ENCODE data around the gene KIAA1671.
A peak's percentile ranks its signal among the peaks of the same experiment; 100 is the strongest.
"Not testable (repeated sequence)": the region's sequence is repeated elsewhere in the genome, so short reads cannot be mapped to it uniquely, and the experiment has no call there.

Gene KIAA1671

DNA sequence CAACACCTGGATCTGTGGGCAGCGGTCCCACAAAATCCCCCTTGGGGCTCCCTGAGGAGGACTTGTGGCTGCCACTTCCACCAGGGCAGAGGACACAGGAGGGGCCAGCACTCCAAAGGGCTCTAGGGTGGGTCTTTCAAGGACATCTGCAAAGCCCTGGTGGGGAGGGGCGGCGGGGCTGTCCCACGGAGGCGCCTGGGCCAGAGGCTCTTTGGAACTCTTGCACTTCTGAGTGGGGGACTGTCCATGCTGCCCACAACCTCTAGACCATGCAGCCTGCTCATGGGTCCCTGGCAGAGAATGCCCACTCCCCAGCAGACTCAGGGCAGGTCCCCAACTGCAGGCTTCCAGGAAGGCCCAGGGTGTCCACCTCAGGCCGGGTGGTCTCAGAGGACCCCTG, 225.8 kb downstream of the KIAA1671 start:
- not testable (repeated sequence) for H3K4ac ChIP-seq (ENCODE audit: low read depth, low read length); H2BK5ac ChIP-seq (ENCODE audit: low read length); H4K8ac ChIP-seq (ENCODE audit: low read depth, low read length); H3K56ac ChIP-seq (ENCODE audit: low read length); H3K4me1 ChIP-seq (ENCODE audit: control insufficient read depth, low read depth, low read length); H4K5ac ChIP-seq (ENCODE audit: low read length); H3K36me3 ChIP-seq (ENCODE audit: control insufficient read depth, insufficient read depth, low read length); H3K27me3 ChIP-seq (ENCODE audit: insufficient read depth, low read length, poor library complexity); H3K27ac ChIP-seq (ENCODE audit: low read depth, low read length); H2BK120ac ChIP-seq (ENCODE audit: low read depth, low read length); H2BK15ac ChIP-seq (replicated peaks; ENCODE audit: low read depth); H3K4me2 ChIP-seq (ENCODE audit: low read length); H3K79me1 ChIP-seq (ENCODE audit: low read length); DNase-seq; H3K4me3 ChIP-seq (ENCODE audit: low read length); H3K79me2 ChIP-seq (ENCODE audit: control insufficient read depth, insufficient read depth, low read length); H3K18ac ChIP-seq (ENCODE audit: low read length); H3K23ac ChIP-seq (ENCODE audit: low read length); H3K9ac ChIP-seq (ENCODE audit: low read length); H2AK5ac ChIP-seq (ENCODE audit: low read length)
- no CpG with 5 or more reads among the region's 6 CpGs for WGBS (ENCODE audit: extremely low coverage, insufficient coverage, low lambda C conversion rate)

DNA sequence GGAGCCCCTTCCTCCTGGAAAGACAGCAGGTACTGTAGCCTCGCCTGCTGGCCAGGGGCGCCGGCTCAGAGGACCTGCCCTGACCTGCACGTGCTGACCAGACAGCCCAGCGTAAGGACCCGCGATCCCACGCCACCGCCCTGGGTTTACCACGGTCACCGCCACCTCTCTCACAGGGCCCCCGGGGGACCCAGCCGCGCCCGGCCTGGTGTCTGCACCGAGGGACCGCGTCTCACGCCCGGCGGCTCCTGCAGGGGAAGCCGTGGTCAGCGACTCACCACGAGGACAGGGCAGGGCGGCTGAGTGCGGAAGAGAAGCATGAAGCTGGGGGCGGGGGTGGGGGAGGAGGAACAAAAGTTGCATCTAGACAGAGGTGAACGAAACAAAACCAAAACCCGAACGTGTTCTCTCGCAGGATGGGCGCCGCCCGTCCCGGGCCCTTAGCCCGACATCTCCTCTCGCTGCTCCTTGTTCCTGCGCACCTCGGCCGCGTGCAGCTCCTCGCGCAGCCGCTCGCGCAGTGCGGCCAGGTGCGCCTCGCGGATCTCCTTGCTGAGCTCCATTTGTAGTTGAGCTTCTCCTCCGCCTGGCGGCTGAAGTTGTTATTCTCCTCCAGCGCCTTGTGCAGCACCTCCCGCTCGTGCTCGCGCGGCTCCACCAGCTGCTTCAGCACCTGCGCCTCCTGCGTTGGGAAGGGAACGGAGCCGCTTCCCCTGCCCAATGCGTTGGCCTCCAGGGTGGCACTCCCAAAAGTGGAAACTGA, 226.5 kb downstream of the KIAA1671 start:
- H3K4ac ChIP-seq (ENCODE audit: low read depth, low read length), result not testable (repeated sequence)

DNA sequence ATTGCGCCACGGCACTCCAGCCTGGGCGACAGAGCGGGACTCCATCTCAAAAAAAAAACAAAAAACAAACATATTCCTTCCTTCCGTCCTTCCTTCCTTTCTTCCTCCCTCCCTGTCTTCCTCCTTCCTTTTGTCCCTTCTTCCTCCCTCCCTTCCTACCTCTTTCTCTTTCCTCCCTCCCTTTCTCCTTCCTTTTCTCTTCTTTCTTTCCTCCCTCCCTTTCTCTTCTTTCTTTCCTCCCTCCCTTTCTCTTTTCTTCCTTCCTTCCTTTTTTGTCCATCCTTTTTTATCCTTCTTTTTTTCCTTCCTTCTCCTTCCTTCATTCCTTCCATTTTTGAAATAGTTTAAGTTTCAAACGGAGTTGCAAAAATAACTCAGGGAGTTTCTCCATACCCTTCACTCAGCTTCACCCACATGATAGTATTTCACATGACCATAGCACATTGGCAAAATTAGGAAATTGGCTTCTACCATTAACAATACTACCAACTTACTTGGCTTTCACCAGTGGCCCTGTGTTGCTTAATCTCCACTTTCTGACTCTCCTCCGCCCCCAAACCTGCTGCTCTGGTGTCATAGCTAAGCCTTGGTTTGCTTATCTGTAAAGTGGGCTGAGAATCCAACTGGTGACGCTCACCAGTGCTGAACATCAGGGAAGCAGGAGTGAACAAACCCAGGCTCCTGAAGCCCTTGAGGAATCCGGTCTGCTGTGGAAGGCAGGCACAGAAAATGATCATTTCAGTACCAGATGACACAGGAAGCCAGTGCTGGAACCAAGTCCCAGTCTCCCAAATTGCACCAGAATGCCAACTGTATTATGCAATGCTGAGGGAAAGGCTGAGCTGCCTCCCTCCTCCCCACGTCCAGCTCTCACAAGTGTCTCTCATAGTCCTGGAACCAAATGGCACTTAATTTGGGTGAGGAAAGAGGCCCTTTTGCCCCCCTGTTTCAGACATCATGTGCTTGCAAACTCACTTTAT, 229.9 kb downstream of the KIAA1671 start:
- Histone ChIP-seq H3K79me1 (ENCODE audit: low read length) (no peaks in the 10 kb centered on the region), H2BK15ac (replicated peaks; ENCODE audit: low read depth) (no peak overlapping the region), H3K79me2 (ENCODE audit: control insufficient read depth, insufficient read depth, low read length) (no peaks in the 10 kb centered on the region), H3K23ac (ENCODE audit: low read length) (no peak overlapping the region), H3K4ac (ENCODE audit: low read depth, low read length) (no peak overlapping the region), H3K27me3 (ENCODE audit: insufficient read depth, low read length, poor library complexity) (no peaks in the 10 kb centered on the region), H3K27ac (ENCODE audit: low read depth, low read length) (no peak overlapping the region), H3K9ac (ENCODE audit: low read length) (no peak overlapping the region), H2BK5ac (ENCODE audit: low read length) (no peak overlapping the region), H3K36me3 (ENCODE audit: control insufficient read depth, insufficient read depth, low read length) (peaks cover 4% of the 10 kb centered on the region), H2AK5ac (ENCODE audit: low read length) (no peak overlapping the region), H3K4me1 (ENCODE audit: control insufficient read depth, low read depth, low read length) (no peaks in the 10 kb centered on the region), H4K8ac (ENCODE audit: low read depth, low read length) (no peak overlapping the region), H3K4me2 (ENCODE audit: low read length) (no peak overlapping the region), H4K5ac (ENCODE audit: low read length) (no peak overlapping the region), H3K4me3 (ENCODE audit: low read length) (no peak overlapping the region), H3K18ac (ENCODE audit: low read length) (no peak overlapping the region), H2BK120ac (ENCODE audit: low read depth, low read length) (no peak overlapping the region), H3K56ac (ENCODE audit: low read length) (no peak overlapping the region)
- no peak for DNase-seq
- no CpG with 5 or more reads among the region's 10 CpGs for WGBS (ENCODE audit: extremely low coverage, insufficient coverage, low lambda C conversion rate)

More for the DNA sequence above, 226.5 kb downstream of the KIAA1671 start:
- H3K79me2 ChIP-seq (ENCODE audit: control insufficient read depth, insufficient read depth, low read length); H3K27me3 ChIP-seq (ENCODE audit: insufficient read depth, low read length, poor library complexity); H3K23ac ChIP-seq (ENCODE audit: low read length); H2BK5ac ChIP-seq (ENCODE audit: low read length); H3K4me2 ChIP-seq (ENCODE audit: low read length); H3K9ac ChIP-seq (ENCODE audit: low read length); H2BK15ac ChIP-seq (replicated peaks; ENCODE audit: low read depth); H4K8ac ChIP-seq (ENCODE audit: low read depth, low read length); H3K27ac ChIP-seq (ENCODE audit: low read depth, low read length); H2AK5ac ChIP-seq (ENCODE audit: low read length); H3K56ac ChIP-seq (ENCODE audit: low read length); H3K4me3 ChIP-seq (ENCODE audit: low read length); H3K4me1 ChIP-seq (ENCODE audit: control insufficient read depth, low read depth, low read length); H3K36me3 ChIP-seq (ENCODE audit: control insufficient read depth, insufficient read depth, low read length); H3K18ac ChIP-seq (ENCODE audit: low read length); H2BK120ac ChIP-seq (ENCODE audit: low read depth, low read length); H4K5ac ChIP-seq (ENCODE audit: low read length); H3K79me1 ChIP-seq (ENCODE audit: low read length): not testable (repeated sequence)
- peak; percentile 50 for DNase-seq
- WGBS (ENCODE audit: extremely low coverage, insufficient coverage, low lambda C conversion rate), result no CpG with 5 or more reads among the region's 63 CpGs

DNA sequence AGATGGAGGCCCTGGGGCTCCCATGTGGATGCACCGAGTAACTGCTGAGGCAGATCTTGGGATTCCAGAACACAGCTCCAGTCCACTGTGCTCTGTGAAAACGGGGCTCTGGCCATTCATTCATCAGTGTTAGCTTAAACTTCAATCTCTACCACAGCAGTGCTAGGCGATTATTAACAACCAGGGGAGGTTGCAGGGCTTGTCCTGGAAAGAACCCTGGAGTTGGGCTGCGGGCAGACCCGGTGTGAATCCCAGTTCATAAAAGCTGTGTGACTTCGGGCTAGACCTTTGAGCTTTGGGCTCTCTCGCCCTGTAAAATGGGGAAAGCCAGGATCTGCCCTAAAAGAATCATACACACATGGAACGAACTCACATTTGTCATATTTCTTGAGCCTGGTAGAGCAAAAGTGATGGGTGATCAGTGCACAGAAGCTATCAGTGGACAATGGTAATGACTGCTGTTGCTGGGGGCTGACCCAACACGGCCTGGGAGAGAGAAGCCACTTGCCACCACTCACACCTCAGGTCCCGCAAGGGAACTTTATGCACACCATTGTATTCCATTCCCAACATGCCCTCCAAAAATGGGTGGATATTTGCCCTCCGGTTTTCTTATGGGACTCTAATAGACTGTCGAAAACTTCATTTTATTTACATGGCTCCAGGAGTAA, 231.6 kb downstream of the KIAA1671 start:
- Histone ChIP-seq H3K79me2 (ENCODE audit: control insufficient read depth, insufficient read depth, low read length) (no peaks in the 10 kb centered on the region), H2BK15ac (replicated peaks; ENCODE audit: low read depth) (no peak overlapping the region), H3K18ac (ENCODE audit: low read length) (no peak overlapping the region), H3K56ac (ENCODE audit: low read length) (no peak overlapping the region), H3K36me3 (ENCODE audit: control insufficient read depth, insufficient read depth, low read length) (peaks cover 4% of the 10 kb centered on the region), H4K8ac (ENCODE audit: low read depth, low read length) (no peak overlapping the region), H3K4me3 (ENCODE audit: low read length) (no peak overlapping the region), H3K27ac (ENCODE audit: low read depth, low read length) (no peak overlapping the region), H3K9ac (ENCODE audit: low read length) (no peak overlapping the region), H3K23ac (ENCODE audit: low read length) (no peak overlapping the region), H3K4me1 (ENCODE audit: control insufficient read depth, low read depth, low read length) (no peaks in the 10 kb centered on the region), H3K4ac (ENCODE audit: low read depth, low read length) (no peak overlapping the region), H4K5ac (ENCODE audit: low read length) (no peak overlapping the region), H2BK5ac (ENCODE audit: low read length) (no peak overlapping the region), H2AK5ac (ENCODE audit: low read length) (no peak overlapping the region), H3K4me2 (ENCODE audit: low read length) (no peak overlapping the region), H3K79me1 (ENCODE audit: low read length) (no peaks in the 10 kb centered on the region), H3K27me3 (ENCODE audit: insufficient read depth, low read length, poor library complexity) (no peaks in the 10 kb centered on the region), H2BK120ac (ENCODE audit: low read depth, low read length) (no peak overlapping the region)
- no peak for DNase-seq
- WGBS (ENCODE audit: extremely low coverage, insufficient coverage, low lambda C conversion rate), result no CpG with 5 or more reads among the region's 12 CpGs

DNA sequence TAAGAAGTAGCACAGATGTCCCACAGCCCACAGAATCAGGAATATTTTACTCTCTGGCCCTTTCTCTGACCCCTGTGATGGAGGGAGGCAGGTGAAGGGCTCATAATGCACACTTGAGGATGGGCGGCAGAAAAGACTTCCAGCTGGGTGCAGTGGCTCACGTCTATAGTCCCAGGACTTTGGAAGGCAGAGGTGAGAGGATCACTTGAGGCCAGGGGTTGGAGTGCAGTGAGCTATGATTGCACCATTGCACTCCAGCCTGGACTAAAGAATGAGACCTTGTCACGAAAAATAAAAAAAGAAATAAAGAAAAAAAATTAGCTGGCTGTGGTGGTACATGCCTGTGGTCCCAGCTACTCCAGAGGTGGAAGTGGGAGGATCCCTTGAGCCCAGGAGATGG, 233.6 kb downstream of the KIAA1671 start:
- Histone ChIP-seq H4K5ac (ENCODE audit: low read length) (no peak overlapping the region), H3K23ac (ENCODE audit: low read length) (no peak overlapping the region), H2BK15ac (replicated peaks; ENCODE audit: low read depth) (no peak overlapping the region), H3K56ac (ENCODE audit: low read length) (no peak overlapping the region), H3K4me3 (ENCODE audit: low read length) (no peak overlapping the region), H3K18ac (ENCODE audit: low read length) (no peak overlapping the region), H4K8ac (ENCODE audit: low read depth, low read length) (no peak overlapping the region), H3K9ac (ENCODE audit: low read length) (no peak overlapping the region), H3K27ac (ENCODE audit: low read depth, low read length) (no peak overlapping the region), H3K27me3 (ENCODE audit: insufficient read depth, low read length, poor library complexity) (no peaks in the 10 kb centered on the region), H2BK5ac (ENCODE audit: low read length) (no peak overlapping the region), H3K36me3 (ENCODE audit: control insufficient read depth, insufficient read depth, low read length) (peaks cover 4% of the 10 kb centered on the region), H3K4me2 (ENCODE audit: low read length) (no peak overlapping the region), H3K4me1 (ENCODE audit: control insufficient read depth, low read depth, low read length) (no peaks in the 10 kb centered on the region), H2BK120ac (ENCODE audit: low read depth, low read length) (no peak overlapping the region), H3K79me1 (ENCODE audit: low read length) (no peaks in the 10 kb centered on the region), H2AK5ac (ENCODE audit: low read length) (no peak overlapping the region), H3K4ac (ENCODE audit: low read depth, low read length) (no peak overlapping the region), H3K79me2 (ENCODE audit: control insufficient read depth, insufficient read depth, low read length) (no peaks in the 10 kb centered on the region)
- DNase-seq, result no peak
- WGBS (ENCODE audit: extremely low coverage, insufficient coverage, low lambda C conversion rate), result no CpG with 5 or more reads among the region's 3 CpGs

Measured in mesendoderm (in vitro differentiated cells).